NB4 (cell line): Measurements from ENCODE around the gene TINCR.
"Not testable (repeated sequence)": the region's sequence is repeated elsewhere in the genome, so short reads cannot be mapped to it uniquely, and the experiment has no call there.

Source experiments
- DNase-seq: peaks from one replicate; pipeline ENCODE4 v3.0.0; 2010; ENCODE audit warnings: low read depth
- H3K4me3 ChIP-seq: one replicate; pipeline ENCODE4 v1.5.1; 2011; ENCODE audit warnings: mild to moderate bottlenecking, low read depth, low read length, moderate library complexity
- MYC ChIP-seq: IDR thresholded peaks from 2 replicates; pipeline ENCODE4 v1.6.1; 2011; ENCODE audit warnings: low read depth, low read length
- POLR2A ChIP-seq: IDR thresholded peaks from 2 replicates; pipeline ENCODE4 v1.6.1; 2011; ENCODE audit warnings: mild to moderate bottlenecking; ENCODE audit not compliant: insufficient read length; ENCODE audit errors: extremely low read depth
- TF ChIP-seq, protein P1 (sequence below): IDR thresholded peaks from 2 replicates; pipeline ENCODE4 v1.6.1; 2011; ENCODE audit warnings: low read depth, low read length
- TF ChIP-seq, protein P2 (sequence below): IDR thresholded peaks from one replicate; pipeline ENCODE4 v1.5.1; 2012; ENCODE audit warnings: low read depth, low read length

The TINCR gene

DNA sequence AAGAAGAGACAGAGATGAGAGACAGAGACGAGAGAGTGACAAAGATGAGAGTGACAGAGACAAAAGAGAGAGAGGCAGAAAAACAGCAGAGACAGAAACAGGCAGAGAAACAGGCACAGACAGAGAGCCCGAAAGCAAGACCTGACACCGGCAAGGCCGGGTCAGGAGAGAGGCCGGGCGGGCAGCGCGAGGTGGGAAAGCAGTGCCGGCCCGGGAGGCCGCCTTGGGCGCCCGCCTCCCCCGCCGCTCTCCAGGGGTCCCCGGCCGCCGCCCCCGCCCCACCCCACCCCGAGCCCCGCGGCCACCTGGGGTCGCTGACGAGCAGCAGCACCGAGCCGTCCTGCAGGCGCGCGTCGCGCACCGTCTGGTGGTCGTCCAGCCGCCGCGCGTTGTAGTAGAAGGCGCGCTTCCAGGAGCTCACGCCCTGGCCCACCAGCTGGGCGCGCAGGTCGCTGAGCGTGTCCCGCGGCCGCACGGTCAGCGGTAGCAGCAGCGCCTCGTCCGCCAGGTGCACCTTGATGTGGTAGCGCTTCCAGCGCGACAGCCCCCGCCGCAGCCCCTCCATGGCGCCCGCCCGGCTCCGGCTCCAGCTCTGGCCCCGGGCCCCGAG lies at the start of gene TINCR:
Gene TINCR, minus strand, starts transcription at position 594 of the 610 bp plus-strand sequence.
- H3K4me3 ChIP-seq = no peak within 1 kb of the TSS
- TF ChIP-seq, protein P1, sequence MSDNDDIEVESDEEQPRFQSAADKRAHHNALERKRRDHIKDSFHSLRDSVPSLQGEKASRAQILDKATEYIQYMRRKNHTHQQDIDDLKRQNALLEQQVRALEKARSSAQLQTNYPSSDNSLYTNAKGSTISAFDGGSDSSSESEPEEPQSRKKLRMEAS = no peak
- TF ChIP-seq POLR2A (no peak), MYC (no peak)
- TF ChIP-seq, protein P2, sequence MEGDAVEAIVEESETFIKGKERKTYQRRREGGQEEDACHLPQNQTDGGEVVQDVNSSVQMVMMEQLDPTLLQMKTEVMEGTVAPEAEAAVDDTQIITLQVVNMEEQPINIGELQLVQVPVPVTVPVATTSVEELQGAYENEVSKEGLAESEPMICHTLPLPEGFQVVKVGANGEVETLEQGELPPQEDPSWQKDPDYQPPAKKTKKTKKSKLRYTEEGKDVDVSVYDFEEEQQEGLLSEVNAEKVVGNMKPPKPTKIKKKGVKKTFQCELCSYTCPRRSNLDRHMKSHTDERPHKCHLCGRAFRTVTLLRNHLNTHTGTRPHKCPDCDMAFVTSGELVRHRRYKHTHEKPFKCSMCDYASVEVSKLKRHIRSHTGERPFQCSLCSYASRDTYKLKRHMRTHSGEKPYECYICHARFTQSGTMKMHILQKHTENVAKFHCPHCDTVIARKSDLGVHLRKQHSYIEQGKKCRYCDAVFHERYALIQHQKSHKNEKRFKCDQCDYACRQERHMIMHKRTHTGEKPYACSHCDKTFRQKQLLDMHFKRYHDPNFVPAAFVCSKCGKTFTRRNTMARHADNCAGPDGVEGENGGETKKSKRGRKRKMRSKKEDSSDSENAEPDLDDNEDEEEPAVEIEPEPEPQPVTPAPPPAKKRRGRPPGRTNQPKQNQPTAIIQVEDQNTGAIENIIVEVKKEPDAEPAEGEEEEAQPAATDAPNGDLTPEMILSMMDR = no peak
- DNase-seq = no peak

DNA sequence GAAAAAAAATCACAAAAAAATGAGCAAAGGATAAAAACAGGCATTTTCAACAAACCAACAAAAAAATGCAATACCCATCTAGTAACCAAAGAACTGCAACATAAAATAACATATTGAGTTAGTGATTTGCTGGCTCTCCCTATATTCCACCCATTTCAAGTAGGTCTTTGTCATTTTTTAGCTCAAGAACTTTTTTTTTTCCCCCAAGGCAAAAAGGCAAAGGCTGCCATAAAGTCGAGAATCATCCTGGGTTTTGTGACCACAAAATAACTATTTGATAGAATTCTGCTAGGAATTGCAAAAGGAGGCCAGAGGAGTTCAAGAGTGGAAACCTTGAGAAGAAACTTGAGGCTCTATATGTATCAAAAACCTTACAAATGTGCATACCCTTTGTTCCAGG lies 49.3 kb upstream of the TINCR start:
- no peak for TF ChIP-seq POLR2A
- DNase-seq = no peak
- no peak overlapping the region for H3K4me3 ChIP-seq

DNA sequence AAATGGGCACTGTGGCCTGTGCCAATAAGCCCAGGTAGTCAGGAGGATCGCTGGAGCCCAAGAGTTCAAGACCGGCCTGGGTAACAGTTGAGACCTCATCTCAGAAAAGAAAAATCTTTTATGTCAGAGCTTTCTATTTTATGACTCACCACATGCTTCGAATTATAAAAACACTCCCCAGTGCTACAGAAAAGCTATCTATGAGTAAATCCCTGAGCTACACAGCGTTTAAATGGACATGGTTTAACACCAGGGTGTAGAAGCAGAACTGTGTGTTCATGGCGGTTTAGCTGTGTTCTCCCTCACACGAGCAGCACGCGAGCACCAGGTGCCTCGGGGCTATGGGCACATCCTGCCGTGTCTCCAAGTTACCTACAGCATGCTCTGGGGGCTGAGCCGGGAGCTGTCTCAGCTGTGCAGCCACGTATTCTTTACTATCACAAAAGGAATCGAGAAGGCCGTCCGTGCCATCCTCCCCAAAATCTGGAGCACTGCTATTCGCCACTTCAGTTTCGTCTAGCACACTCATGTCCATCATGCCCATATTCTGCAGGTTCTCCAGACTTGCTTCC lies 48.1 kb upstream of the TINCR start:
- no peak for DNase-seq
- no peak for TF ChIP-seq MYC
- TF ChIP-seq, protein P1 = no peak
- TF ChIP-seq POLR2A = no peak
- TF ChIP-seq, protein P2 = no peak
- no peak overlapping the region for H3K4me3 ChIP-seq

DNA sequence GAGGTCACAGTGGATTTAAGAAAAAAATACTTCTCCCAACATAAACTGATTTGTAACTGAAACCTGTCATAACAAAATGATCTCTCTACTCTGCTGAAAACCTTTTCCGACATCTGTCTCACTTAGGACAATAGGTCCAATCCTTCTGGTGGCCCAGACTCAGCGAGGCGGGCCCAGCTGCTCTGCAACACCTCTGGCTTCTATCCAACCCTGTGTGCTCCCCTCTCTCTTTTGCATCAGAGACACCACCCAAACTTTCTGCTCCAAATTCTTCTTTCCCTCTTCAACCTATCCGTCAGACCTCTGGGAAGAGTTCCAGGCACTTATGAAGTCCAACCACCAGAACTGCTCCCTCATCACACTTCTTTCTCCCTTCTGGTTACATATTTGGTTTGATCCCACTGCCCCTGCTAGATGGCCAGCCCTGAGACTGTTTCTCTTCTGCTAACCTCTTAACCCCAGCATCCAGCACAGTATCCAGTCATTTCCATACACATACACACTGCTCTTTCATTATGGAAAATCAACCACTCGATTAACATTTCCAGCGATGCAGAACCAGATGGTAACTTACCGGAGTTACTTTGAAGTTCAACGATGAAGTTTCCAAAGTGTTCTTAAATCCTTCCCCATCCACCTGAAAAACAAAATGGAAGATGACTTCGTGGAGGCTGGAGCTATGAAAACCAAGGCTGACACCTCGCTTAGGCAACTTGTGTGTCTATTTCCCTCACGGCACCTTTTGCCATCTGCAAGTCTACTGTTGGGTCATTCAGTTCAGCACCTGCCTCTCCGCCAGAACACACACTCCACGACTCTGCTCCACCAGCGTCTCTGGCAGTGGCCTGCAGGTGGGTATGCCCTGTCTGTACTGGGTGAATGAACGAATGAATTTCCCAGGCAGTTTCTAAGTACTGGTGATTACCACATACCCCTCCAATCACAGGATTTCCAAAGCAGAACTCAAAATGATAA lies 45.4 kb upstream of the TINCR start:
- DNase-seq = no peak
- no peak for TF ChIP-seq POLR2A
- H3K4me3 ChIP-seq = no peak overlapping the region

DNA sequence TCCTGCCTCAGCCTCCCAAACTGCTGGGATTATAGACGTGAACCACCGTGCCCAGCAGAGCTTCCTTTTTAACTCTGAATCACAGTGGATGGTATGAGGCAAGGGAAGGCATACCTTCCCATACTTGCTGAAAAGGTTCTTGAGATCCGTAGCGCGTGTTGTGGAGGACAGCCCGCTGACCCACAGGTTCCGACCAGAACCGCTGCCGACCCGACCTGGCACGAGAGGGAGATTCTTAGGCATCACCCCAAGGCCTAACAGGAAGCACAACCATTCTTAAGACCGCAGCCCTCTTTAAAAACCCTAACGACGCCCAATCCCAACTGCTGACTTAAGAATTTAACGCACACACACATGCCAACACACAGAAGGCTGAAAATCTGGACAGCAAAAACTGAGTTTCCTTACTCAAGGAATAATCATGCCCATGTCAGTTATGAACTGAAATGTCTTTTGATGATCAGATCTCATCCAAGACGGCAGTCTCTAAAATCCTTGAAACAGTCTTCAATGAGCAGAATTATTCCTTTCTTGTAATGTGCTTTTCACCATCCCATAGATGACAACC lies 42.2 kb upstream of the TINCR start:
- no peak for DNase-seq
- TF ChIP-seq POLR2A (no peak), MYC (no peak)
- TF ChIP-seq, protein P2 = no peak
- TF ChIP-seq, protein P1 = no peak
- H3K4me3 ChIP-seq = no peak overlapping the region

DNA sequence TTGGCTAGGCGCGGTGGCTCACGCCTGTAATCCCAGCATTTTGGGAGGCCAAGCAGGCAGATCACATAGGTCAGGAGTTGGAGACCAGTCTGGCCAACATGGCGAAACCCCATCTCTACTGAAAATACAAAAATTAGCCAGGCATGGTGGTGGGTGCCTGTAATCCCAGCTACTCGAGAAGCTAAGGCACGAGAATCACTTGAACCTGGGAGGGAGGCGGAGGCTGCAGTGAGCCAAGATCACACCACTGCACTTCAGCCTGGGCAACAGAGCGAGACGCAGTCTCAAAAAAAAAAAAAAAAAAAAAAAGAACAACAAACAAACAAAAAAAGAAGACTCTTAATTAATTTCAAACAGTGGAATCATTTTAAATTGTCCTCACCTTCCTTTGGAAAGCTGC lies 41.0 kb upstream of the TINCR start:
- not testable (repeated sequence) for DNase-seq, H3K4me3 ChIP-seq

- no peak overlapping the region for H3K4me3 ChIP-seq
- no peak for TF ChIP-seq POLR2A
- TF ChIP-seq MYC = no peak
- TF ChIP-seq, protein P1 = no peak
- TF ChIP-seq, protein P2 = no peak
- DNase-seq = no peak
These were observed 40.5 kb upstream of the TINCR start for GRCh38 chr19:5608291-5608690.
